Activated CD4-positive, alpha-beta T cell treated with anti-CD3 and anti-CD28 coated beads for 24 hours (primary cell): ENCODE data around the gene NEURL4.

Source experiments
- DNase-seq, 2 donors: peaks; one replicate each; pipeline ENCODE4 v3.0.0-alpha.2; 2020; ENCODE audit warnings: low read depth in 2 of 2

Gene NEURL4

DNA sequence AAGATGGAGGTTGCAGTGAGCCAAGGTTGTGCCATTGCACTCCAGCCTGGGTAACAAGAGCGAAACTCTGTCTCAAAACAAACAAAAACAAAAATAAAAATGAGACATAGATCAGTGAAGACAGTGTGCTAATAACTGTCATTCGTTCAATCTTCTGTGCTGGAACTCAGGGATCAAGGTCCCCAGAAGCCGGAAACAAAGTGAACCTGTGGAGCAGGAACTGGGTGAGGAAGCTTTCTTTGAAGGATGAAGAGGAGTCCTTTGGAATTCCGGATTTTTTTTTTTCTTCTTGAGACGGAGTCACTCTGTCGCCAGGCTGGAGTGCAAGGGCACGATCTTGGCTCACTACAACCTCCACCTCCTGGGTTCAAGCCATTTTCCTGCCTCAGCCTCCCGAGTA is 49.7 kb downstream of the NEURL4 start:
- DNase-seq = no peak

DNA sequence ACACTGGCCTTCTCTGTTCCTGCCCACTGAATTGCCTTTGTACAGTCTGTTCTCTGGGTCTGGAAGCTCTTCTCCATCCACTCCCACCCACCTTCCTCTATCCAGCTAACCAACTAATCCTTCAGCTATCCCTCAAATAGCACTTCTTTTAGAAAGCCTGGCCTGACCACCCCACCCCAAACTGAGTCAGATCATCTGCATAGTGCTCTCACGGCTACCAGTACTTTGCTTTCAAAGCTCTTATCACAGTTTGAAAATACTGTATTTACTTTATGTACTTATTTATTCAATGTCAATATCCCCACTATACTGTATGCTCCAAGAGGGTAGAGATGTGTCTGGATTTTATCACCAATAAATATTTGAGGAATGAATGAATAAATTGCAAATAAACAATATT is 62.4 kb downstream of the NEURL4 start:
- no peak for DNase-seq
